Lower leg skin (tissue), 4 donors: ENCODE results near the gene GAS2L2. TPM values are rescaled to one million over a fixed set of nuclear protein-coding genes. Genes with fewer than 3 reads are reported as not detected.
A peak's percentile ranks its signal among the peaks of the same experiment; 100 is the strongest.

Source experiments
- DNase-seq, 2 donors: peaks; one replicate each; pipeline ENCODE4 v3.0.0-alpha.2; 2019; ENCODE audit warnings: low spot score in 2 of 2
- H3K4me3 ChIP-seq: fragments of 200-600 bp; sonication (generic); 2 replicates; pipeline ENCODE4 v1.5.1; 2017; ENCODE audit warnings: mild to moderate bottlenecking, low read depth; ENCODE audit not compliant: poor library complexity, severe bottlenecking
- POLR2A ChIP-seq, 2 donors: fragments of 450-650 bp; IDR thresholded peaks; one replicate each; pipeline ENCODE4 v1.6.1; 2016 to 2017; ENCODE audit warnings: antibody characterized with exemption in 2 of 2, mild to moderate bottlenecking in 1 of 2, moderate library complexity in 1 of 2
- WGBS, 2 donors: methylation state at CpG; one replicate each; pipeline ENCODE4 v1.1.5; 2018; 5-methylcytosine and 5-hydroxymethylcytosine counted together
- intact Hi-C: fragments of 100-400 bp; cut with DNase I; formaldehyde crosslinking; loops from one replicate; pipeline ENCODE4 v1.15.0; 2023; ENCODE audit warnings: low total_unique reads
- total RNA-seq, 4 donors: library from RNA; depleted of rRNA; stranded (reverse); fragments of >200 nt; gene quantifications; one replicate each; pipeline ENCODE4 v1.1.0, GENCODE V29; 2016
- TF ChIP-seq, protein P1 (sequence below), 3 donors: fragments of 450-650 bp; IDR thresholded peaks; one replicate each; pipeline ENCODE4 v1.5.1; 2016; ENCODE audit warnings: antibody characterized with exemption in 3 of 3, mild to moderate bottlenecking in 3 of 3, moderate library complexity in 2 of 3

GAS2L2 gene
- total RNA-seq, 4 donors from 2014 or later, result 0.93 TPM; not detected in 3

DNA sequence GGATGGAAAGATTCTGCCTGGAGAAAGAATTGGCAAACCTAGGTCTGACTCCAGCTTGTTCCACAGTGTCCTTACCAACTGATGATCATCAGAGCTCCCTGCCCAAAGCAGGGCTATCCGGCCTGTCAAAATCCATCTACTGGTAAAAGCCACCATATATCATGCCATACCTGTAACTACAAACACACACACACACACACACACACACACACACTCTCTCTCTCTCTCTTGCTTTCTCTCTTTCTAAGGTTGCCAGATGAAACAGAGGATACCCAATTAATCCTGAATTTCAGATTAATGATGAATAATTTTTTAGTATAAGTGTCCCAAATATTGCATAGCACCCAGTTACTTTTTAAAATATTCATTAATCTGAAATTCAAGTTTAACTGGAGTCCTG is 43.9 kb upstream of the GAS2L2 start:
- H3K4me3 ChIP-seq, result no peak overlapping the region
- 86 to 95% methylated on average over 1 of the region's 1 CpG for WGBS, 2 donors
- intact Hi-C loops, result no loop called here
- no peak for TF ChIP-seq POLR2A (IDR thresholded peaks at IDR 0.05)
- TF ChIP-seq, protein P1, sequence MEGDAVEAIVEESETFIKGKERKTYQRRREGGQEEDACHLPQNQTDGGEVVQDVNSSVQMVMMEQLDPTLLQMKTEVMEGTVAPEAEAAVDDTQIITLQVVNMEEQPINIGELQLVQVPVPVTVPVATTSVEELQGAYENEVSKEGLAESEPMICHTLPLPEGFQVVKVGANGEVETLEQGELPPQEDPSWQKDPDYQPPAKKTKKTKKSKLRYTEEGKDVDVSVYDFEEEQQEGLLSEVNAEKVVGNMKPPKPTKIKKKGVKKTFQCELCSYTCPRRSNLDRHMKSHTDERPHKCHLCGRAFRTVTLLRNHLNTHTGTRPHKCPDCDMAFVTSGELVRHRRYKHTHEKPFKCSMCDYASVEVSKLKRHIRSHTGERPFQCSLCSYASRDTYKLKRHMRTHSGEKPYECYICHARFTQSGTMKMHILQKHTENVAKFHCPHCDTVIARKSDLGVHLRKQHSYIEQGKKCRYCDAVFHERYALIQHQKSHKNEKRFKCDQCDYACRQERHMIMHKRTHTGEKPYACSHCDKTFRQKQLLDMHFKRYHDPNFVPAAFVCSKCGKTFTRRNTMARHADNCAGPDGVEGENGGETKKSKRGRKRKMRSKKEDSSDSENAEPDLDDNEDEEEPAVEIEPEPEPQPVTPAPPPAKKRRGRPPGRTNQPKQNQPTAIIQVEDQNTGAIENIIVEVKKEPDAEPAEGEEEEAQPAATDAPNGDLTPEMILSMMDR (IDR thresholded peaks at IDR 0.05), result no peak
- no peak for DNase-seq

DNA sequence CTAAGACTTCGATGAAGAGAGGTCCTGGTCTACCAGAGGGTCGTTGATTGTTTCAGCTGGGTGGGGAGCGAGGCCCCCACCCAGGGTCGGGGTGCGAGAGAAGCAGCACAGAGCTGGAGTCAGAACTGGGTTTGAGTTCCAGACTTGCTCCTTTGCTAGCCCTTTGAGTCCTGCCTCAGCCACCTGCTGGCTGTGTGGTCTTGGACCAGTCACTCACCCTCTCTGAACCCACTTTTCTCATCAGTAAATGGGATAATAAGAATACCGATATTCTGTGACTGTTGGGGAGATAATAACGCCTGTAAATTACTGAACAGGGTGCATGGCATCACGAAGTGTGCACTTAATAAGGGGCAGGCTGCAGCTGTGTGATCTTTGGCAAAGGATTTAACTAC is 42.8 kb upstream of the GAS2L2 start:
- TF ChIP-seq POLR2A (IDR thresholded peaks at IDR 0.05), result no peak
- TF ChIP-seq, protein P1 (IDR thresholded peaks at IDR 0.05), result no peak
- H3K4me3 ChIP-seq, result no peak overlapping the region
- 26 to 34% methylated on average over 8 of the region's 8 CpGs for WGBS, 2 donors
- intact Hi-C loops, result no loop called here
- DNase-seq, result no peak

GRCh38 chr17:35795007-35795870 is 42.2 kb upstream of the GAS2L2 start, which contains the start of gene MMP28:
TSS of gene MMP28 (minus strand) at chr17:35795641. CDS start at chr17:35795377, 264 bp downstream.
- H3K4me3 ChIP-seq, result peak within 1 kb of the TSS; percentile 44
- intact Hi-C loops, result no loop called here
- TF ChIP-seq, protein P1 (IDR thresholded peaks at IDR 0.05), result no peak
- TF ChIP-seq POLR2A (IDR thresholded peaks at IDR 0.05), result no peak
- WGBS, 2 donors, result 1% methylated on average over 36 to 42 of the region's 89 CpGs
- peak in 1 of 2 donors; percentile 88 for DNase-seq

GRCh38 chr17:35793257-35793656 is 40.2 kb upstream of the GAS2L2 start:
- WGBS, 2 donors, result 47 to 53% methylated on average over 3 of the region's 3 CpGs
- TF ChIP-seq, protein P1 (IDR thresholded peaks at IDR 0.05), result no peak
- no peak for TF ChIP-seq POLR2A (IDR thresholded peaks at IDR 0.05)
- H3K4me3 ChIP-seq, result no peak overlapping the region
- DNase-seq, result peak in 1 of 2 donors; percentile 68
- intact Hi-C loops, result no loop called here

DNA sequence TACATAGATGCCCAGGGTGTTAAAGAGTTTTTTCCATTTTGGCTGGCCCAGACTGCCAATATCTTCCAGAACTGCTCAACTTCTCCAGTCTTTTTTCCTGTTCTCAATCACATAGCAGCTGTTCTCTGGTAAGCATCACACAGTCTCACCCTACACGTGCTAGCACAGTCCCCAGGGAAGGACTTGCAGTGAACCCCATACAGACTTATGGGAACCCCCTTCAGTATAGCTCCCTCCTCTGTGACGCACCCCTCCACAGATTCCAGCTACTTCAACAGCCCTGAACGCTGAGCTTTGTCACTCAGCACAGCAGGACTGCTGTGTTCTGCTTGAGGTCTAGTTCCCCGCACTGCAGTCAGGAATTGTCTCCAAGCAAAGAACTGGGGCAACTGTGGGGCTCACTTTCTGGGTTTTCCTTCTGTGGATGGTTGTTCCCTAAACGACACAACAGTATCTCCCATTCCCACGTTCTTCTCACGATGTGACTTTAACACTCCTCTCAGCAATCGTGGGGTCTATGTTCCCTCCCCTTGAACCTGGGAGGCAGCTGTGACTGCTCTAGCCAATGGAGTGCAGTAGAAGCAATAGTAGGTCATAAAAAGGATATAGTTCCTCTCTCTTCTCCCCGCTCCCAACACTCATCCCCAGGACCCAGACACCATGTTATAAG is 38.8 kb upstream of the GAS2L2 start:
- no peak for TF ChIP-seq POLR2A (IDR thresholded peaks at IDR 0.05)
- TF ChIP-seq, protein P1 (IDR thresholded peaks at IDR 0.05), result no peak
- WGBS, 2 donors, result 45 to 48% methylated on average over 9 of the region's 9 CpGs
- intact Hi-C loops, result no loop called here
- no peak overlapping the region for H3K4me3 ChIP-seq
- DNase-seq, result peak in 1 of 2 donors; percentile 52
